ENCODE data around the gene RAB37.

GRCh38 chr17:74748279-74748528, 11.1 kb downstream of the RAB37 start:
- no peak for TF ChIP-seq POLR2AphosphoS5 (IDR thresholded peaks at IDR 0.05)
- no peak for TF ChIP-seq EP300 (IDR thresholded peaks at IDR 0.05)
